ENCODE data around the gene IL32.

Gene IL32

DNA sequence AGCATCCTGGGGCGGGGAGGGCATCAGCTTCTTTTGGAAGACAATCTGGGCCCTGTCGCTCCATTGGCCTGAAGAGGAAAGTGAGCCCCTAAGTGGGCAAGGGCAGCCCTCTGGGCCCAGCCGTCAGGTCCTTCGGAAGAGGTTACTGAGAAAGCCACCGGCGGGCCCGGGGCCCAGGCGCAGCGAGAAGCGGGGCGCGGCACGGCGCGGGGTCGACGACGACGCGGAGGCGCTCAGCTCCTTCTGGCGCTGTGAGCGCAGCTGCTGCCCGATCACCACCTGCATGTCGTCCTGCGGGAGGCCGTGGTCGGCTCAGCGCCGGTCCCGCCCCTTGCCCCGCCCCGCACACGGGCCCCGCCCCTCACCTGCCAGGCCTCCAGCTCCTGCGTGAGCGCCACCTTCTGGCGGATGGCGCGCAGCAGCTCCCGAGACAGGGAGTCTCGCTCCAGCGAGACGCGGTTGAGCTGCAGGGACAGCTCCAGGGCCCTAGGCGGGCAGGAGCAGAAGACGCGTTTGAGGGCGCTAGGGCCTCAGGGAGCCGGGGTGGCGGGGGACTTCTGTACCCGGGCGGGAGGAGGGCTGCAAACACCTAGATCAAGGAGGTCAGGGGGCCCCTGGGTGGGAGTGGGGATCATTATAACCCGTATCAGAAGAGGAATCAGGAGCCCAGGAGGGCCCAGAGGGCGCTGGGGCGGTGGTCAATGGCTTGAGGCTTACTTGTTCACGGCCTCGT lies 37.3 kb upstream of the IL32 start:
- DNase-seq (ENCODE audit: low spot score) = peak; percentile 63

DNA sequence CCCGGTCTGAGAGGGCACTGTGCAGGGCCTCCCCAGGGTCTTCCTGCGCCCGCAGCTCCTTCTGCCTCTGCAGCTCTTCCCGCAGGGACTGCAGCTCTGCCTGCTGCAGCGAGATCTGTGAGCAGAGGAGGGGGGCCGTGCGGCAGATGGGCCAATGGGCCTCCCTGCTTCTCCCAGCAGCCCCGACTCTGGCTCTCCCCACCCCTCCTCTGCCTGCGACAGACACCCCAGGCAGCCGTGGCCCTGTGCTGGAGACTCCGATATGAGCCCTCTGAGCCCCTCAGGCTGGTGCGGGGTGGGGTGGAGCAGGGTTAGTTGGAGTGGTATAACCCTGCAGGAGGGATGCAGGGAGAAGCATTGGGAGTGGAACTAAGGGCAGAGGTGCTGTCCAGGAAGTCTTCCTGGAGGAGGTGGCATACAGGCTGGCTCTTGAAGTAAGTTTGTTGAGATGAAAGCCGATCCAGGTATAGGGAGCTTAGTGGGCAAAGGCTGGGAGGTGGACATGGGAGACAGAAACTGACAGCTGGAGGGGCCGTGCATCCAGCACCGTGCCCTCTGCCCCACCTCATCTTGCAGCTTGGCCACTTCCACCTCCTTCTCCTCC lies 36.6 kb upstream of the IL32 start:
- no peak for DNase-seq (ENCODE audit: low spot score)

DNA sequence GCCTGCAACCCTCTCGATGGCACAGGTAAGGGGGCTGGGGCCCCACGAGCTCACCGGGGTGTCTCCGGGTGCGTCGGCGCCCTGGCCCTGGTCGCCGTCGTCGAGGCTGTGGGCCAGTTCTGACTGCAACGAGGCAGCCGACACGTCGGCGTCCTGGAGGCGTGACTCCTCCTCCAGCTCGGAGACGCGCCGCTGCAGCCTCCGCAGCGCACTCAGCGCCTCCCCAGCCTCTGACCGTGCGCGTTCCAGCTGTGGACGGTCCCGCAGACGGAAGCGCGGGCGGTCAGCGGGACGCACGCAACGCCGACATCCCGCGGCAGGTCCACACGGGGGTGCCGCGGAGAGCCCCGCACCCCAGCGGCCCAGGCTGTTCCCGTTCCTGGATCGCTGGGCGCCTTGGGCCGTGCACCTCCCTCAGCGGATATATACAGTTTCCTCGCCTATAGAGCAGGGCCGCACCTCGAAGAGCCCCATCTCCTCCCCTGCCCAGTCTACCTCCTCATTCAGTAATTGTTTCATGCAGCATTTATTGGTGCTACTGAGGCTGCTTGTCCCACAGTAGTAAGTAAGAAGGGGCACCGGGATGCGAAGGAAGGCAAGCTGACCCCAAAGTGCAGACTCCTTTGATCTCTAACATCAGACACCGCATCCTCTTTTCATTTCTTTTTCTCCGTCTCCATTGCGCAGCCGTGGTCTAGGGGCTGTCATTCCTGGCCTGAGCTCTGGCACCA lies 35.8 kb upstream of the IL32 start:
- DNase-seq (ENCODE audit: low spot score) = peak; percentile 53

DNA sequence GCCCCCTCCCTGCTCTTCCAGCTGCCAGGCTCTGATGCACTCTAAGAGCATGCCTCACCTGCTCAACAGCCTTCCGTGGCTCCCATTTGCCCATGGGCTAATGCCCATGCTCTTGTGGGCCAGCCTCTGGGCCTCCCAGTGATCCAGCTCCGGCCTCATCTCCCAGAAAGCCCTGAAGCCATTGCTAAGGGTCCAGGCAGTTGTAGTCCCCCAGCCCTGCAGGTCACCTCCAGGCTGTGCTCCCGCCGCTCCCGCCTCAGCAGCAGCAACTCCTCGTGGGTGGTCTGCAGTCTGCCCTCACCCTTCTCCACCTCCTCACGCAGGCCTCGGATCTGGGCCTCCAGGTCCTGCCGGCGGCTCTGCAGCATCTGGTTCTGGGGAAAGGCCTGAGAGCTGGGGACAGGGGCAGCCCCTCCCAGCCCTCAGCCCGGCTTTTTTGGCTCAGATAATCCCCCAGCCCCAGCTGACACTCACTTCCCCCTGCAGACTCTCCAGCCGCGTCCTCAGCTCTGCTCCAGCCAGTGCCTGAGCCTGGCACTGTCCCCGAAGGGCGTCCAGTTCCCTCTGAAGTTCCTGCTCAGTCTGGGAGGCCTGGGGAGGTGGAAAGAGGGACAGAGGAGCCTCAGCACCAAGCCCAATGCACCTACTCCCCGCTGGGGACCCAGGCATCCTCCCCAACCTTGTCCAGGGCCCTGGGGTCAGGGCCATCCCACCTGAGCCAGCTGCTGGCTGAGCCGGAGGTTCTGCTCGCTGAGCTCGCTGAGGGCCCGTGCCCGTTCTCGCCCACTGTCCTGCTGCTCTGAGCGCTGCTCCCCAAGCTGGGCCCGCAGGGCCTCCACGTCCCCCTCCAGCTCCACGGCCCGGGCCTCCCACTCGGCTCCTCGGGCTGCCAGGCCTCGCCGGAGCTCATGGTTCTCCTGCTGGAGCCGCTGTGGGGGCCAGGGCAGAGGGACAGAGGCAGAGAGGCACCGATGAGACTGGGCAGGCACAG lies 34.9 kb upstream of the IL32 start:
- no peak for DNase-seq (ENCODE audit: low spot score)

DNA sequence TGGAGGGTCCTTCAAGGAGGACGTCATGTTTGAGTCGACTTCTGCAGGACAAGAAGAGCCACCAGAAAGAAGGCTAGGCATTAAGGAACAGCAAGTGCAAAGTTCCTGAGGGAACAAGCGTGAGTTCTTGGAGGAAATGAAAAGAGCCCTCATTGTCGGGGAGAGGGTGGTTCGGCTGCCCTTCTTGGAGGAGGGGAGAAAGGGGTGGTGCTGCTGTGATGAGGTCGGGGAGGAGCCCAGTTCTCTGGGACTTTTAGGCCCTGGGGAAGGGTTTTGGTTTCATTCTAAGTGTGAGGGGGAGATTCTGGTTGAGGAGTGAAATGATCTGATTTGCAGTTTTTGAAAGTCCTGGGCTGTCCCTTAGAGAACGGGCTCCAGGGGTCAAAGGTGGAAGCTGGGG lies 32.8 kb upstream of the IL32 start:
- DNase-seq (ENCODE audit: low spot score) = no peak

DNA sequence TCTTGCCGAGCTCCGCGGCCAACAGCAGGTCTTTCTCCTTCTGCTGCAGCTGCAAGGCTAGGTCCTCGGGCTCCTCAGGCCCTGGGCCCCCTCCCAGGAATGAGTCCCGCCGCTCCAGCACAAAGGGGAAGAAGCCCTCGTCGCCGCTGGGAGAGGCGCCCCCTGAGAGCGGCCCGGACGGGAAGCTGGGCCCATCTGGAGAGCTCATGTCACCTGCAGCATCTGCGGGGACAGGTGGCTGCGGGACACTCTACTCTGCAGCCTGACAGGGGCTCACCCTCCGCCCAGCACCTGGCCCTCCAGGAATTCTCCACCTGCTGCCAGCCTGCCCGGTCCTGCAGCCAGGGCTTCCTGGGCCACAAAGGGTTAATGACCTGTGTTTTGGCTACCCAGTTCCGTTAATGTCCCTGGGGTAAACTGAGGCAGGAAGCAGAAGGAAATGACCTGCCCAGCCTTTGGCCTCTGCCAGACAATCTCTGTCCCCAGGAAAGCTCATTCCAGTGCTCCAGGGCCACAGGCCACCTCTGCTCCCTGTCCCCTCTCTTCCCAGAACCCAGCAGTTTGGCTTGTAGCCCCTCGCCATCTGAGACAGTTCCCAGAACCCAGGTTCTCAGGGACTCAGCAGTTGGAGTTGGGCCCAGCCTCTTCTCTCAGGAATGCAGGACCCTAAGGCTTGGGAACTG lies 30.0 kb upstream of the IL32 start:
- no peak for DNase-seq (ENCODE audit: low spot score)

DNA sequence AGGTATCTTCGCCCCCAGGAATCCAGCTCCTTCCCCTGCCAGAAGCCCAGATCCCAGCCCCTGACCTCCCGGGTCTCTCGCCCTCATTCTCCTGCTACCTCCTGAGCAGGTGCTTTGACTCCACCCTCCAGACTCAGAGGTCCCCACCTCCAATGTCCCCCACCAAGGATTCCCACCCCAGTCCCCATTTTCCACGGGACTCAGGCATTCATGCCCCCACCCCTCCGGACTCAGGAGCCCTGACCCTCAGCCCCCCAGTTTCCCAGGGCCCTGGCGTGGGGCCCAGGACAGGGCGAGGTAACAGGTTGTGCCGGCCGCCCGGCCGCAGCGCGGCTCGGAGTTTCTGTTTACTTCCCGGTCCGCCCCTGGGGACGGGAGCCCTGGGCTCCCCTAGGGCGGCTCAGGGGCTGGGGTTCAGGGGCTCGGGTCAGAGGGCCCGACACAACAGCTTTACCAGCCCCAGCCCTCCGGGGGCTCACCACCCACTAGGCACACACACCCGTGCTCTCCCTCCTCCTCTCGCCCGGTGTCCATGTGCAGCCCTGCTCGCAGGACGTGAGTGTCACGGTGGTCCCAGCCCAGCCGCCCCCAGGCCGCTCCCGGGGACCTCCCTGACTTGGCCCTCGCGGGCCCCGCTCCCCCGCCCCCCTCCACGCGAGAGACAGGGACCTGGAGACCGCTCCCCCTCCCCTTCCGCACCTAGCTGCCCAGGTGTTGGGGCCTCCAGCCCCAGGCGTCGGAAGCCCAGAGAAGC lies 29.3 kb upstream of the IL32 start:
- DNase-seq (ENCODE audit: low spot score) = no peak

DNA sequence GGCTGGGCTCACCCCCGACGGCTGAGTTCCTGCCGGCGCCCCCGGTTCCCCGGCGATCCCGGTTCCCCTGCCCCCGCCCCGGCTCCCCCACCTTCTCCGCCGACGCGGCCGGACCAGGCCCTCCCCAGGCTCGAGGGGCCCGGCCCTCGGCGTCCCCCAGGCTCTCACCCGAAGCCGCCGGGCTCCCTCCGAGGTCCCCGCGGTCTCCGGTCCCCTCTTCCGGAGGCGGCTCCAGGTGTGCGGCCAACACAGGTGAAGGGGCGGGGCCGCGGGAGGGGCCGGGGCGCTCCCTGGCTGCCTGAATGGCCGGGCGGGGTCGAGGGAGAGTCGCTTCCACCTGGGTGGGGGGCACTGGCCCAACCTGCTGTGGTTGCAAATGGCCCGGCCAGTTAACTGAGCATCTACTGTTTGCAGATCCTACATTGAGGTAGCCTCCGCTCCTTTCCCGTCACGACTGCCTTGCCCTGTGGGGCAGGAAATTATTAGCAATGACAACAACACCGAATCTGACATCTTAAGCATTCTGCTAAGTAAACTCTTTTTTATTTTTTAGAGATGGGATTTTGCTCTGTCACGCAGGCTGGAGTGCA lies 28.6 kb upstream of the IL32 start, which contains the start of gene BICDL2:
Gene BICDL2, minus strand, starts transcription at position 219 of the 590 bp plus-strand sequence. CDS start 1,448 bp downstream, outside the sequence.
- DNase-seq (ENCODE audit: low spot score) = no peak

DNA sequence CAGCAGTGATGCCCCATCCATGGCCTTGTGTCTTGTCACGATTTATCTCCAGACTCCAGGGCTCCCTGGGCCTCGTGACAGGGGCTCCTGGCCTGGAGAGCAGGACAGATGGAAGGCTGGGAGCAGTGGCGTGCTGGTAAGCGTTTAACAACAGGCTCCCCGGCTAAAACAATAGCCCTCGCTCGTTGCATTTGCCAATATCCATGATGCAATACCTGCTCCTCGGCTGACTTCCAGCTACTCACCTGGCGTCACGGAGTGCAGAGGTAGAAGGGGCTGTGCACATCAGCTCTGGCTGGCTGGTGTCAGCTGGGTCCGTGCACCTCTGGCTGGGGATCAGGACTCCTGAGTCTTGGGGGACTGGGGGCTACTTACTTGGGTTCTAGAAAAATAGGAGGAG lies 27.2 kb upstream of the IL32 start:
- DNase-seq (ENCODE audit: low spot score) = no peak

DNA sequence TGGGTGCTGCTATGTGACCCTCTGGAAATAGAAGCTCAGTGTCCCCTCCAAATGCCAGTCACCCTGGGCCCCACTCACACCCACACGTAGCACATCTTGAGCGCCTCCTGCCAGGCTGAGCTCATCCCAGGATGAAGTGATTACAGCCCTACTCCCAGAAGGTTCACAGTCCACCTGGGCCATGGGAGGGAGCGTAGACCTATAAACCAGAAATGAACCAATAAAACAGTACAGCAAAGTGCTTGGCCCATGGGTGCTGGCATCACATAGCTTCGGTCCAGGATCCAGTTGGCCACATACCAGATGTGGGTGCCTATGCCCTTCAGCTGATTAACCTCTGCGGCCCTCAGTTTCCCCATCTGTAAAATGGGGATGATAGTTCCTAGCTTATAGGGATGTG lies 26.5 kb upstream of the IL32 start:
- no peak for DNase-seq (ENCODE audit: low spot score)

DNA sequence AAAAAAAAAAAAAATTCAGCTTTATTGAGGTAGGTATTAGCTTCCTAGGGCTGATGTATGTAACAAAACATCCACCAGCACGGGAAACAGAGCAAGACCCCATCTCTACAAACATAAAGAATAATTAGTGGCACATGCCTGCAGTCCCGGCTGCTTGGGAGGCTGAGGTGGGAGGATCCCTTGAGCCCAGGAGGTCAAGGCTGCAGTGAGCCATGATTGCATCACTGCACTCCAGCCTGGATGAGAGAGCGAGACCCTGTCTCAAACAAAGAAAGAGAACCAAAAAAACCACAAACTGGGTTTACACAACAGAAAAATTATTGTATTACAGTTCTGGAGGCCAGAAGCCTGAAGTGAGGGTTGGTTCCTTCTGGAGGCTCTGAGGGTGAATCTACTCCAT lies 23.1 kb upstream of the IL32 start:
- no peak for DNase-seq (ENCODE audit: low spot score)

DNA sequence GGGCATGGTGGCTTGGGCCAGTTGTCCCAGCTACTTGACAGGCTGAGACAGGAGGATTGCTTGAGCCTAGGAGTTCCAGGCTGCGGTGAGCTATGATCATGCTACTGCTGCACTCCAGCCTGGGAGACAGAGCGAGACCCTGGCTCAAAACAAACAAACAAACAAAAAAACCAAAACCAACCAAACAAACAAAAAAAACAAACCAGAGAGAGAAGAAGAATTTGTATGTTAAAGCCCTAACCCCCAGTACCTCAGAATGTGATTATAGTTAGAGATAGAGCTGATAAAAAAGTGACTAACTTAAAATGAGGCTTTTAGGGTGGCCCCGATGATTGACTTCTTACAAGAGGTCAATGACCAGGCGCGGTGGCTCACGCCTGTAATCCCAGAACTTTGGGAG lies 20.7 kb upstream of the IL32 start:
- DNase-seq (ENCODE audit: low spot score) = no peak

DNA sequence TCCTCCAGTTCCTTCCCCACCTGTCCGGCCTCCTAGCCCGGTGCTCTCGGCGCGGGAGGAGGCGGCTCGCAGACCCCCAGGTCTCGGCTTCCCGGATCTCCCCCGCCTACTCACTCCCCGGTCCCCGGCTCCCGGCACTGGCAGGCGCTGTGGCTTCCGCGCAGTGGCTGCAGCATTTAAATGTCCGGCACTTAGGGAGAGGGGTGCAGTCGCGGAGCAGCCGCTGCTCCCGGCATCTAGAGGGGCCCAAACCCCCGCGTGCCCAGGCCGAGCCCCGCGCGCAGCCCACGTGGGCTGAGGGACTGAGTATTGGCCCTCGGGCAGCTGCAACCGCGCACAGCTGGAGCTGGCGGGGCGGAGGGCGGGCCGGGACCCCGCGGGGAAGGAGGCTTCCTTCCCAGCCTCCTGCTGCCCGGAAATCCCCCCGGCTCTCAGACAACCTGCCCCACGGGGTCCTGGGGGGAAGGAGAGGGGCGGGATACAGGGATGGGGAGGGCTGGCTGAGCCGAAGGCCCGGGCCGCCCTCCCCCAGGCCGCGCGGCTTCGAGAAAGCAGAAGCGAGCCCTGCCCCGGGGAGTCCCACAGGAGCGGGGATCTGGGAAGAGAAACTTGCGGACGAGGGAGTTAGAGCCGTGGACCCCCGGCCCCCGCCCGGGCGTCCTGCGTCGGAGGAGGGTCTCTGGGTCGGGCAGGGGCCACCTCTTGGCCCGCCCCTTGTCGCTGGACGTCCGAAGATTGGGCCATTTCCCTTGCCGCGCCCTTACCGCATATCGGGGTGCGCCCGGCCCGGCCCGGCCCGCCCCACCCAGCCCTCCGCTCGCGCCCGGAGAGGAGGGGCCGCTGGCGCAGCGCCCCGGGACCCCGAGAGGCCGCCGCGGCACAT lies 19.4 kb upstream of the IL32 start, which contains the start of gene MMP25:
Gene MMP25, plus strand, starts transcription at position 804 of the 883 bp plus-strand sequence. CDS start 357 bp downstream, outside the sequence.
- no peak for DNase-seq (ENCODE audit: low spot score)

DNA sequence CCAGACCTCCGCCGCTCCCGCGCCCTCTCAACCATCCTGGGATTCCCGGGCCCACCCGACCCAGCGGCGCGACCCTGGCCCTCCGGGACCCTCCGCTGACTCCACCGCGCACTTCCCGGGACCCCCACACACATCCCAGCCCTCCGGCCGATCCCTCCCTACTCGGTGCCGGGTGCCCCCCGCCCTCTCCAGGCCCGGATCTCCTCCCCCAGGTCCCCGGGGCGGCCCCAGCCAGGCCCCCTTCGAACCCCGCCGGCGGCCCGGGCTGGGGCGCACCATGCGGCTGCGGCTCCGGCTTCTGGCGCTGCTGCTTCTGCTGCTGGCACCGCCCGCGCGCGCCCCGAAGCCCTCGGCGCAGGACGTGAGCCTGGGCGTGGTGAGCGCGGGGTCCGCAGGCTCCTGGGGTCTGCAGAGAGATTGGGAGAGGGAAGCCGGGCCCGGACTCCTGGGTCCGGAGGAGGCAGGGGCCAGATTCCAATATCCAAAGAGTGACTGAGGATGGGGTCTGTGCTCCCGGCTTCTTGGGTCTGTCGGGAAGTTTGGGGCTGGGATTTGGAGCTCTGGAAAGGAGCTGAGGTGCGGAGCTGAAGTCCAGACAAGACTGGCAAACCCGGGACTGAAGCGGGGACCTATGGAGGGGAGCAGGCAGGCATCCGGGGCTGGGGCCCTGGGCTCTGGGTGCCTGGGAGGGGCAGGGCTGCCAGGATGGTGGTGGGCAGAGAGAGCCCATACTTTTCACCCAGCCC lies 18.6 kb upstream of the IL32 start:
- DNase-seq (ENCODE audit: low spot score) = no peak

DNA sequence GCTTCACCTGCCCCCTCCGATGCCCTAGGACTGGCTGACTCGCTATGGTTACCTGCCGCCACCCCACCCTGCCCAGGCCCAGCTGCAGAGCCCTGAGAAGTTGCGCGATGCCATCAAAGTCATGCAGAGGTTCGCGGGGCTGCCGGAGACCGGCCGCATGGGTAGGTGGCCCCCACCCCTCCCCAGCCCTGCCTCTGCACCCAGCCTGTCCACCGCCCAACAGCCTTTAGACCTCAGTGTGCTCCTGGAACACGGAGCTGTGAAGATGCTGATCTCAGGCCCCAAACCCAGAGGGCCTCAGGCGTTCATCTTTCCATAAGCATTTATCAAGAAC lies 18.1 kb upstream of the IL32 start:
- DNase-seq (ENCODE audit: low spot score) = no peak

DNA sequence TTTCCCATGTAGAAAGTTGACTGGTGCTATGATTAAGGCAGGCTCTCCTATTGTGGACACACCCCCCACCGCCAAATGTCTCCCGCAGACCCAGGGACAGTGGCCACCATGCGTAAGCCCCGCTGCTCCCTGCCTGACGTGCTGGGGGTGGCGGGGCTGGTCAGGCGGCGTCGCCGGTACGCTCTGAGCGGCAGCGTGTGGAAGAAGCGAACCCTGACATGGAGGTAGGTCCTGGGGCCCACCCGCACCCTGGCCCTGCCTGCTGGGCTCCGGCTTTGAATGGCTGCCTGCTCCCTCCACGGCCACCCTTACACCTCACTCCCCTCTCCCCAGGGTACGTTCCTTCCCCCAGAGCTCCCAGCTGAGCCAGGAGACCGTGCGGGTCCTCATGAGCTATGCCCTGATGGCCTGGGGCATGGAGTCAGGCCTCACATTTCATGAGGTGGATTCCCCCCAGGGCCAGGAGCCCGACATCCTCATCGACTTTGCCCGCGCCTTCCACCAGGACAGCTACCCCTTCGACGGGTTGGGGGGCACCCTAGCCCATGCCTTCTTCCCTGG lies 15.4 kb upstream of the IL32 start:
- DNase-seq (ENCODE audit: low spot score) = no peak

DNA sequence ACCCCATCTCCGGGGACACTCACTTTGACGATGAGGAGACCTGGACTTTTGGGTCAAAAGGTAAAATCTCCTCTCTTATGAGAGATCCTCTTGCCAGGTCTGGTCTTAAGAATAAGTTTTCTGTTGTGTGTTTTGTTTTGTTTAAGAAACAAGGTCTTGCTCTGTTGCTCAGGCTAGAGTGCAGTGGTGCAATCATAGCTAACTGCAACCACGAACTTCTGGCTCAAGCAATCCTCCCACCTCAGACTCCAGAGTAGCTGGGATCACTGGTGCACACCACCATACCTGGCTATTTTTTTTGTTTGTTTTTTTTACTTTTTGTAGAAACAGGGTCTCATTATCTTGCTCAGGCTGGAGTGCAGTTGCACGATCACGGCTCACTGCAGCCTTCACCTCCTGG lies 15.0 kb upstream of the IL32 start:
- no peak for DNase-seq (ENCODE audit: low spot score)

DNA sequence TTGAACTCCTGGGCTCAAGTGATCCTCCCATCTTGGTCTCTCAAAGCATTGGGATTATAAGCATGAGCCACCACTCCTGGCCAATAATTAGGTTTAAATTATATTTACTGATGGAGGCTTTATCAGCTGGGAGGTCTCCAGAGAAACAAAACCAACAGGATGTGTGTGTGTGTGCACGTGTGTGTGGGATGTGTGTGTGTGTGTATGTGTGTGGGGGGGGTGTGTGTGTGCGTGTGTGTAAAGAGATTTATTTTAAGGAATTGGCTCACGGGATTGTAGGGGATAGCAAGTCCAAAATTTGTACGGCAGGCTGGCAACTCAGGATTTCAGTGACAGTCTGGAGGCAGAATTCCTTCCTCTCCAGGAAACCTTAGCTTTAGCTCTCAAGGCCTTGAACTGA lies 14.4 kb upstream of the IL32 start:
- no peak for DNase-seq (ENCODE audit: low spot score)
